HCT116 (cell line): ENCODE measurements around the gene HOXB1. TPM values are rescaled to one million over a fixed set of nuclear protein-coding genes. Genes with fewer than 3 reads are reported as not detected.

Experiments used
- ATAC-seq: fragments of 200-7000 bp; cut with Tn5 transposase; 2 replicates; pipeline ENCODE4 v1.9.1; 2020; ENCODE audit warnings: mild to moderate bottlenecking, moderate library complexity
- BruUV-seq: library from RNA; stranded (reverse); fragments of 400-500 nt; replicated peaks from 2 replicates; lab custom pipeline; 2021; lab: Mats Ljungman, UMichigan
- CTCF ChIA-PET: fragments of 300-600 bp; sonication (Branson Sonifier 250); formaldehyde crosslinking; loops from one replicate; lab custom pipeline; 2021; ENCODE audit warnings: antibody characterized with exemption; lab: Charles Lee
- POLR2A ChIA-PET: fragments of 300-600, 350-600 bp; sonication (Branson Sonifier 250); formaldehyde crosslinking; loops from one replicate; lab custom pipeline; 2021; ENCODE audit warnings: antibody characterized with exemption; lab: Charles Lee
- RAD21 ChIA-PET, 2 experiments: fragments of 300-600 bp; sonication (Branson Sonifier 250); formaldehyde crosslinking; loops; one replicate each; lab custom pipeline; 2023; ENCODE audit warnings: low total read pairs in 2 of 2; ENCODE audit not compliant: uncharacterized antibody in 2 of 2, unreplicated experiment in 2 of 2, low non-redundant PET in 1 of 2; lab: Charles Lee
- DNase-seq: peaks from one replicate; pipeline ENCODE4 v3.0.0-alpha.2; 2010; ENCODE audit warnings: low read depth, low spot score
- H2AFZ ChIP-seq: fragments of 200-600 bp; shearing (Covaris generic), sonication (generic); 2 replicates; pipeline ENCODE4 v1.6.1; 2017; ENCODE audit warnings: low read depth, mixed run types, mixed read lengths, antibody characterized with exemption, low read length; ENCODE audit not compliant: poor library complexity, severe bottlenecking
- H3K27ac ChIP-seq: 2 replicates; pipeline ENCODE4 v1.5.1; 2012; ENCODE audit warnings: low read depth, low read length
- H3K27me3 ChIP-seq: fragments of 200-600 bp; sonication (generic); 2 replicates; pipeline ENCODE4 v1.6.1; 2016; ENCODE audit warnings: mixed run types, low read length, mixed read lengths; ENCODE audit not compliant: insufficient read depth
- H3K36me3 ChIP-seq, 2 experiments: fragments of 200-500 bp in 1 of 2; fragments of 200-600 bp in 1 of 2; sonication (Bioruptor generic) in 1 of 2; sonication (generic) in 1 of 2; 2 replicates each; pipeline versions ENCODE4 v1.5.1 to v1.6.1; 2014 to 2016; ENCODE audit warnings: low read length in 2 of 2, inconsistent platforms in 1 of 2, mixed read lengths in 1 of 2, mixed run types in 1 of 2; ENCODE audit not compliant: insufficient read depth in 2 of 2, control insufficient read depth in 1 of 2
- H3K4me1 ChIP-seq, 2 experiments: fragments of 200-600 bp in 1 of 2; sonication (generic) in 1 of 2; 2 replicates each; pipeline versions ENCODE4 v1.5.1 to v1.6.1; 2012 to 2017; ENCODE audit warnings: low read length in 2 of 2, inconsistent platforms in 1 of 2, mild to moderate bottlenecking in 1 of 2, mixed read lengths in 1 of 2, mixed run types in 1 of 2, moderate library complexity in 1 of 2; ENCODE audit not compliant: insufficient read depth in 2 of 2, control insufficient read depth in 1 of 2
- H3K4me2 ChIP-seq: fragments of 200-600 bp; sonication (generic); 2 replicates; pipeline ENCODE4 v1.6.1; 2017; ENCODE audit warnings: mixed run types, low read length, mixed read lengths
- H3K4me3 ChIP-seq, 2 experiments: fragments of 200-600 bp in 1 of 2; sonication (generic) in 1 of 2; replicated peaks in 1 of 2; 2 replicates each; pipeline ENCODE4 v1.5.1; 2011 to 2016; ENCODE audit warnings: low read length in 2 of 2, control low read depth in 1 of 2, low read depth in 1 of 2, mild to moderate bottlenecking in 1 of 2, mixed read lengths in 1 of 2, mixed run types in 1 of 2
- H3K79me2 ChIP-seq: fragments of 200-600 bp; sonication (generic); 2 replicates; pipeline ENCODE4 v1.6.1; 2017; ENCODE audit warnings: mild to moderate bottlenecking, mixed run types, low read length, moderate library complexity, mixed read lengths; ENCODE audit not compliant: insufficient read depth
- H3K9ac ChIP-seq: fragments of 200-600 bp; sonication (generic); 2 replicates; pipeline ENCODE4 v1.6.1; 2016; ENCODE audit warnings: low read length, mixed read lengths
- H3K9me2 ChIP-seq: fragments of 200-600 bp; sonication (generic), shearing (Covaris generic); 2 replicates; pipeline ENCODE4 v1.6.1; 2017; ENCODE audit warnings: mixed run types, mild to moderate bottlenecking, moderate library complexity; ENCODE audit not compliant: insufficient read depth
- H3K9me3 ChIP-seq, 2 experiments: fragments of 200-500 bp in 1 of 2; fragments of 200-600 bp in 1 of 2; sonication (Bioruptor generic) in 1 of 2; sonication (generic) in 1 of 2; 2 replicates each; pipeline ENCODE4 v1.6.1; 2014 to 2017; ENCODE audit warnings: low read length in 2 of 2, mixed read lengths in 2 of 2, inconsistent platforms in 1 of 2, low read depth in 1 of 2, mild to moderate bottlenecking in 1 of 2, mixed run types in 1 of 2, moderate library complexity in 1 of 2; ENCODE audit not compliant: control insufficient read depth in 1 of 2, insufficient read depth in 1 of 2
- H4K20me1 ChIP-seq: fragments of 200-600 bp; sonication (generic), shearing (Covaris generic); 2 replicates; pipeline ENCODE4 v1.6.1; 2017; ENCODE audit warnings: mixed run types, mild to moderate bottlenecking, moderate library complexity; ENCODE audit not compliant: insufficient read depth
- CBX3 ChIP-seq: IDR thresholded peaks from 2 replicates; pipeline ENCODE4 v1.6.1; 2012; ENCODE audit warnings: low read depth
- CEBPB ChIP-seq: IDR thresholded peaks from 2 replicates; pipeline ENCODE4 v1.6.1; 2012; ENCODE audit warnings: low read depth
- EZH2 ChIP-seq: fragments of 200-600 bp; sonication (generic); IDR thresholded peaks from 2 replicates; pipeline ENCODE4 v1.6.1; 2017; ENCODE audit warnings: antibody characterized with exemption, mixed run types
- EZH2phosphoT487 ChIP-seq: fragments of 200-600 bp; IDR thresholded peaks from 2 replicates; pipeline ENCODE4 v1.6.1; 2018; ENCODE audit warnings: antibody characterized with exemption, borderline replicate concordance
- FOSL1 ChIP-seq: IDR thresholded peaks from 2 replicates; pipeline ENCODE4 v1.6.1; 2012; ENCODE audit warnings: low read depth
- JUND ChIP-seq: IDR thresholded peaks from 2 replicates; pipeline ENCODE4 v1.6.1; 2012
- POLR2A ChIP-seq: IDR thresholded peaks from 2 replicates; pipeline ENCODE4 v1.7.0; 2011; ENCODE audit warnings: borderline replicate concordance; ENCODE audit not compliant: insufficient read depth, insufficient read length; ENCODE audit errors: extremely low read depth
- REST ChIP-seq: IDR thresholded peaks from 2 replicates; pipeline ENCODE4 v1.6.1; 2012; ENCODE audit warnings: low read depth
- SIN3A ChIP-seq: IDR thresholded peaks from 2 replicates; pipeline ENCODE4 v1.6.1; 2012; ENCODE audit warnings: low read depth
- TCF7L2 ChIP-seq: IDR thresholded peaks from 2 replicates; pipeline ENCODE4 v1.7.0; 2011; ENCODE audit warnings: borderline replicate concordance, inconsistent platforms; ENCODE audit not compliant: insufficient read depth, insufficient read length; ENCODE audit errors: extremely low read depth
- YY1 ChIP-seq: IDR thresholded peaks from 2 replicates; pipeline ENCODE4 v1.6.1; 2011; ENCODE audit warnings: low read length, low read depth, moderate library complexity, mild to moderate bottlenecking; ENCODE audit not compliant: insufficient replicate concordance; ENCODE audit errors: extremely low read depth
- intact Hi-C: fragments of 100-400 bp; cut with micrococcal nuclease; formaldehyde crosslinking; loops from 2 replicates; pipeline ENCODE4 v1.10.0; 2022
- total RNA-seq: library from RNA; stranded (reverse); gene quantifications from one replicate; pipeline ENCODE4 v1.2.1, GENCODE V29; 2021; ENCODE audit not compliant: unreplicated experiment
- TF ChIP-seq, protein P1 (sequence below): IDR thresholded peaks from 2 replicates; pipeline ENCODE4 v1.6.1; 2012
- TF ChIP-seq, protein P2 (sequence below), 3 experiments: fragments of 200-600 bp in 1 of 3; sonication (generic) in 1 of 3; IDR thresholded peaks in 2 of 3; conservative IDR thresholded peaks in 1 of 3; 2 replicates each; pipeline ENCODE4 v1.5.1; 2012 to 2017; ENCODE audit warnings: low read depth in 2 of 3, low read length in 2 of 3, antibody characterized with exemption in 1 of 3, borderline replicate concordance in 1 of 3, control low read depth in 1 of 3, mild to moderate bottlenecking in 1 of 3, mixed read lengths in 1 of 3, mixed run types in 1 of 3, moderate library complexity in 1 of 3; ENCODE audit not compliant: insufficient read depth in 1 of 3

The HOXB1 gene
- total RNA-seq, 1 experiment from 2014 or later, result not detected

GRCh38 chr17:48527547-48527932, 3.3 kb downstream of the HOXB1 start:
- Histone ChIP-seq H4K20me1 (no peaks in the 10 kb centered on the region), H3K9me2 (no peaks in the 10 kb centered on the region), H2AFZ (no peak overlapping the region), H3K27ac (no peak overlapping the region), H3K4me3 (no peak overlapping the region), H3K9ac (no peak overlapping the region), H3K4me1 (peaks cover 0 to 7% of the 10 kb centered on the region in 2 experiments; a peak in 2 of 4 replicates), H3K27me3 (no peaks in the 10 kb centered on the region), H3K9me3 (no peaks in the 10 kb centered on the region), H3K79me2 (no peaks in the 10 kb centered on the region), H3K4me2 (no peak overlapping the region), H3K36me3 (no peaks in the 10 kb centered on the region)
- BruUV-seq, result no TSS peak
- ChIA-PET RAD21 (no interaction called here), CTCF (no interaction called here), POLR2A (no interaction called here)
- no peak for DNase-seq
- TF ChIP-seq, protein P1, sequence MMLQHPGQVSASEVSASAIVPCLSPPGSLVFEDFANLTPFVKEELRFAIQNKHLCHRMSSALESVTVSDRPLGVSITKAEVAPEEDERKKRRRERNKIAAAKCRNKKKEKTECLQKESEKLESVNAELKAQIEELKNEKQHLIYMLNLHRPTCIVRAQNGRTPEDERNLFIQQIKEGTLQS, result no peak
- TF ChIP-seq FOSL1 (no peak), JUND (no peak), EZH2 (no peak), EZH2phosphoT487 (no peak), POLR2A (no peak), SIN3A (no peak), CEBPB (no peak), TCF7L2 (no peak), CBX3 (no peak), REST (no peak), YY1 (no peak)
- TF ChIP-seq, protein P2, sequence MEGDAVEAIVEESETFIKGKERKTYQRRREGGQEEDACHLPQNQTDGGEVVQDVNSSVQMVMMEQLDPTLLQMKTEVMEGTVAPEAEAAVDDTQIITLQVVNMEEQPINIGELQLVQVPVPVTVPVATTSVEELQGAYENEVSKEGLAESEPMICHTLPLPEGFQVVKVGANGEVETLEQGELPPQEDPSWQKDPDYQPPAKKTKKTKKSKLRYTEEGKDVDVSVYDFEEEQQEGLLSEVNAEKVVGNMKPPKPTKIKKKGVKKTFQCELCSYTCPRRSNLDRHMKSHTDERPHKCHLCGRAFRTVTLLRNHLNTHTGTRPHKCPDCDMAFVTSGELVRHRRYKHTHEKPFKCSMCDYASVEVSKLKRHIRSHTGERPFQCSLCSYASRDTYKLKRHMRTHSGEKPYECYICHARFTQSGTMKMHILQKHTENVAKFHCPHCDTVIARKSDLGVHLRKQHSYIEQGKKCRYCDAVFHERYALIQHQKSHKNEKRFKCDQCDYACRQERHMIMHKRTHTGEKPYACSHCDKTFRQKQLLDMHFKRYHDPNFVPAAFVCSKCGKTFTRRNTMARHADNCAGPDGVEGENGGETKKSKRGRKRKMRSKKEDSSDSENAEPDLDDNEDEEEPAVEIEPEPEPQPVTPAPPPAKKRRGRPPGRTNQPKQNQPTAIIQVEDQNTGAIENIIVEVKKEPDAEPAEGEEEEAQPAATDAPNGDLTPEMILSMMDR (IDR thresholded peaks at IDR 0.05 in 2 of 3, conservative IDR thresholded peaks at IDR 0.05 in 1 of 3; ENCODE audit: borderline replicate concordance in 1 of 3, insufficient read depth in 1 of 3, low read depth in 2 of 3, low read length in 2 of 3), result no peak
- intact Hi-C loops, result no loop called here
- no peak for ATAC-seq
